Measurements from ENCODE around the gene YAE1.

The YAE1 gene

GRCh38 chr7:39582536-39582935 lies 16.3 kb downstream of the YAE1 start:
- H3K18ac ChIP-seq (ENCODE audit: low read length), result no peak overlapping the region
- H3K9ac ChIP-seq (ENCODE audit: low read length), result no peak overlapping the region
- H3K27ac ChIP-seq (ENCODE audit: low read depth, low read length), result no peak overlapping the region
- no peaks in the 10 kb centered on the region for H3K4me1 ChIP-seq (ENCODE audit: control insufficient read depth in 1 of 2, insufficient read depth in 2 of 2, low read length in 2 of 2)
- H3K23ac ChIP-seq (ENCODE audit: low read length), result no peak overlapping the region
- H3K4me2 ChIP-seq (ENCODE audit: low read length), result no peak overlapping the region
- H2BK5ac ChIP-seq (ENCODE audit: low read depth, low read length, poor library complexity), result no peak overlapping the region
- H2AK5ac ChIP-seq (ENCODE audit: low read length), result no peak overlapping the region
- H3K27me3 ChIP-seq (ENCODE audit: insufficient read depth, low read length), result no peaks in the 10 kb centered on the region
- DNase-seq, result no peak
- H2BK12ac ChIP-seq (ENCODE audit: low read length), result no peak overlapping the region
- no peak overlapping the region for H4K12ac ChIP-seq (ENCODE audit: low read depth, low read length)
- H3K4me3 ChIP-seq (ENCODE audit: low read depth, low read length), result no peak overlapping the region
- no peaks in the 10 kb centered on the region for H3K79me1 ChIP-seq (ENCODE audit: low read length)
- no peak overlapping the region for H3K4ac ChIP-seq (ENCODE audit: low read depth, low read length)
- H3K36me3 ChIP-seq (ENCODE audit: control insufficient read depth in 1 of 2, insufficient read depth in 2 of 2, low read length in 2 of 2), result peaks cover 3 to 4% of the 10 kb centered on the region in 2 experiments
- H4K8ac ChIP-seq (ENCODE audit: low read depth, low read length), result no peak overlapping the region
- H4K91ac ChIP-seq (ENCODE audit: low read depth, low read length), result no peak overlapping the region
- H2BK120ac ChIP-seq (ENCODE audit: insufficient read depth, low read length, poor library complexity), result no peak overlapping the region
- no peaks in the 10 kb centered on the region for H3K79me2 ChIP-seq (ENCODE audit: control insufficient read depth, insufficient read depth, low read length, poor library complexity)
- H2AFZ ChIP-seq (ENCODE audit: insufficient read depth, low read length, poor library complexity), result no peak overlapping the region
- no peak overlapping the region for H3K14ac ChIP-seq (ENCODE audit: low read length)
- H3K9me3 ChIP-seq (ENCODE audit: insufficient read depth, low read depth, low read length), result peaks cover 1% of the 10 kb centered on the region
- WGBS (ENCODE audit: extremely low coverage, insufficient coverage, insufficient read length), result no CpG with 5 or more reads among the region's 2 CpGs

GRCh38 chr7:39583539-39583938 lies 17.3 kb downstream of the YAE1 start:
- H3K18ac ChIP-seq (ENCODE audit: low read length), result no peak overlapping the region
- H3K27ac ChIP-seq (ENCODE audit: low read depth, low read length), result no peak overlapping the region
- H2BK5ac ChIP-seq (ENCODE audit: low read depth, low read length, poor library complexity), result no peak overlapping the region
- no peaks in the 10 kb centered on the region for H3K4me1 ChIP-seq (ENCODE audit: control insufficient read depth in 1 of 2, insufficient read depth in 2 of 2, low read length in 2 of 2)
- H2AK5ac ChIP-seq (ENCODE audit: low read length), result no peak overlapping the region
- H2AFZ ChIP-seq (ENCODE audit: insufficient read depth, low read length, poor library complexity), result no peak overlapping the region
- no peak for DNase-seq
- H3K79me1 ChIP-seq (ENCODE audit: low read length), result no peaks in the 10 kb centered on the region
- no peak overlapping the region for H3K4me2 ChIP-seq (ENCODE audit: low read length)
- no peak overlapping the region for H3K23ac ChIP-seq (ENCODE audit: low read length)
- no peak overlapping the region for H4K8ac ChIP-seq (ENCODE audit: low read depth, low read length)
- no peaks in the 10 kb centered on the region for H3K79me2 ChIP-seq (ENCODE audit: control insufficient read depth, insufficient read depth, low read length, poor library complexity)
- H3K4me3 ChIP-seq (ENCODE audit: low read depth, low read length), result no peak overlapping the region
- WGBS (ENCODE audit: extremely low coverage, insufficient coverage, insufficient read length), result no CpG with 5 or more reads among the region's 2 CpGs
- H3K36me3 ChIP-seq (ENCODE audit: control insufficient read depth in 1 of 2, insufficient read depth in 2 of 2, low read length in 2 of 2), result peaks cover under 1% of the 10 kb centered on the region in 2 experiments
- H3K27me3 ChIP-seq (ENCODE audit: insufficient read depth, low read length), result no peaks in the 10 kb centered on the region
- H4K12ac ChIP-seq (ENCODE audit: low read depth, low read length), result no peak overlapping the region
- H3K9ac ChIP-seq (ENCODE audit: low read length), result no peak overlapping the region
- H3K4ac ChIP-seq (ENCODE audit: low read depth, low read length), result no peak overlapping the region
- no peak overlapping the region for H3K14ac ChIP-seq (ENCODE audit: low read length)
- no peak overlapping the region for H2BK12ac ChIP-seq (ENCODE audit: low read length)
- H2BK120ac ChIP-seq (ENCODE audit: insufficient read depth, low read length, poor library complexity), result no peak overlapping the region
- no peak overlapping the region for H4K91ac ChIP-seq (ENCODE audit: low read depth, low read length)
- H3K9me3 ChIP-seq (ENCODE audit: insufficient read depth, low read depth, low read length), result no peaks in the 10 kb centered on the region

- Histone ChIP-seq H3K18ac (ENCODE audit: low read length) (no peak overlapping the region), H4K91ac (ENCODE audit: low read depth, low read length) (no peak overlapping the region), H2AK5ac (ENCODE audit: low read length) (no peak overlapping the region), H3K9ac (ENCODE audit: low read length) (no peak overlapping the region), H3K4me2 (ENCODE audit: low read length) (no peak overlapping the region), H3K27me3 (ENCODE audit: insufficient read depth, low read length) (no peaks in the 10 kb centered on the region), H3K4me3 (ENCODE audit: low read depth, low read length) (no peak overlapping the region), H4K8ac (ENCODE audit: low read depth, low read length) (no peak overlapping the region), H3K9me3 (ENCODE audit: insufficient read depth, low read depth, low read length) (no peaks in the 10 kb centered on the region), H2BK5ac (ENCODE audit: low read depth, low read length, poor library complexity) (no peak overlapping the region), H3K4ac (ENCODE audit: low read depth, low read length) (no peak overlapping the region), H3K27ac (ENCODE audit: low read depth, low read length) (no peak overlapping the region), H3K14ac (ENCODE audit: low read length) (no peak overlapping the region), H2BK12ac (ENCODE audit: low read length) (no peak overlapping the region), H3K4me1 (ENCODE audit: control insufficient read depth in 1 of 2, insufficient read depth in 2 of 2, low read length in 2 of 2) (peaks cover 0 to 2% of the 10 kb centered on the region in 2 experiments), H2AFZ (ENCODE audit: insufficient read depth, low read length, poor library complexity) (no peak overlapping the region), H2BK120ac (ENCODE audit: insufficient read depth, low read length, poor library complexity) (no peak overlapping the region), H3K79me2 (ENCODE audit: control insufficient read depth, insufficient read depth, low read length, poor library complexity) (no peaks in the 10 kb centered on the region), H3K23ac (ENCODE audit: low read length) (no peak overlapping the region), H3K79me1 (ENCODE audit: low read length) (peaks cover 3% of the 10 kb centered on the region), H3K36me3 (ENCODE audit: control insufficient read depth in 1 of 2, insufficient read depth in 2 of 2, low read length in 2 of 2) (no peaks in the 10 kb centered on the region), H4K12ac (ENCODE audit: low read depth, low read length) (no peak overlapping the region)
- DNase-seq, result peak in 1 of 2 donors; percentile 29
These were observed 21.2 kb downstream of the YAE1 start for GRCh38 chr7:39587393-39587792.

GRCh38 chr7:39588416-39588815 lies 22.2 kb downstream of the YAE1 start:
- DNase-seq, result peak in 1 of 2 donors; percentile 12
- no peak overlapping the region for H3K27ac ChIP-seq (ENCODE audit: low read depth, low read length)
- H3K9ac ChIP-seq (ENCODE audit: low read length), result no peak overlapping the region
- H3K4me2 ChIP-seq (ENCODE audit: low read length), result no peak overlapping the region
- no peaks in the 10 kb centered on the region for H3K79me2 ChIP-seq (ENCODE audit: control insufficient read depth, insufficient read depth, low read length, poor library complexity)
- peaks cover 3% of the 10 kb centered on the region for H3K79me1 ChIP-seq (ENCODE audit: low read length)
- no peak overlapping the region for H3K18ac ChIP-seq (ENCODE audit: low read length)
- H2AFZ ChIP-seq (ENCODE audit: insufficient read depth, low read length, poor library complexity), result no peak overlapping the region
- H3K36me3 ChIP-seq (ENCODE audit: control insufficient read depth in 1 of 2, insufficient read depth in 2 of 2, low read length in 2 of 2), result peaks cover 0 to 2% of the 10 kb centered on the region in 2 experiments
- H3K4me1 ChIP-seq (ENCODE audit: control insufficient read depth in 1 of 2, insufficient read depth in 2 of 2, low read length in 2 of 2), result peaks cover 0 to 2% of the 10 kb centered on the region in 2 experiments
- H2BK120ac ChIP-seq (ENCODE audit: insufficient read depth, low read length, poor library complexity), result no peak overlapping the region
- H3K4me3 ChIP-seq (ENCODE audit: low read depth, low read length), result no peak overlapping the region
- H2BK5ac ChIP-seq (ENCODE audit: low read depth, low read length, poor library complexity), result no peak overlapping the region
- H3K4ac ChIP-seq (ENCODE audit: low read depth, low read length), result no peak overlapping the region
- no peak overlapping the region for H3K14ac ChIP-seq (ENCODE audit: low read length)
- no peak overlapping the region for H4K91ac ChIP-seq (ENCODE audit: low read depth, low read length)
- H2AK5ac ChIP-seq (ENCODE audit: low read length), result no peak overlapping the region
- no peak overlapping the region for H2BK12ac ChIP-seq (ENCODE audit: low read length)
- no peak overlapping the region for H3K23ac ChIP-seq (ENCODE audit: low read length)
- no peaks in the 10 kb centered on the region for H3K27me3 ChIP-seq (ENCODE audit: insufficient read depth, low read length)
- no CpG with 5 or more reads among the region's 5 CpGs for WGBS (ENCODE audit: extremely low coverage, insufficient coverage, insufficient read length)
- H3K9me3 ChIP-seq (ENCODE audit: insufficient read depth, low read depth, low read length), result no peaks in the 10 kb centered on the region
- no peak overlapping the region for H4K8ac ChIP-seq (ENCODE audit: low read depth, low read length)
- H4K12ac ChIP-seq (ENCODE audit: low read depth, low read length), result no peak overlapping the region
